ENCODE data around the gene ABI3BP. TPM values are rescaled to one million over a fixed set of nuclear protein-coding genes. Genes with fewer than 3 reads are reported as not detected.

ABI3BP gene
- total RNA-seq, 1 experiment from 2014 or later: 0.28 TPM

DNA sequence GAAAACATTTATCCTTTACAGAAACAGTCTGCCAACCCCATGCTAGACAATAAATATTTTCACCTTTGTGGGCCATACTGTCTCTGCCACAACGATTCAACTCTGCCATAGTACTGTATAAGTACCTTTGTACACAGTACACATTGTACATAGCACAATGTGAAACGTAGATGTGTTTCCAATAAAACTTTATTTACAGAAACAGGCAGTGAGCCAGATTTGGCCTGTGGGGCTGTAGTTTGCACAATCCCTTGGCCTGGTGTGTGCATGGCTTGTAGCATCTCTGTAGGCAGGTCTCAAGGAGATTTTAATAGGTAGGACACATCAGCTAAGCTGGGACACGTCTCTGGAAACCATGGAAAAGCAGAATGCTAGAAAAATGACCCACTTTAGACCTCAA lies 209.6 kb downstream of the ABI3BP start:
- Histone ChIP-seq H4K20me1 (ENCODE audit: control insufficient read depth, insufficient read depth, insufficient read length) (no peaks in the 10 kb centered on the region), H3T11ph (ENCODE audit: low read length) (no peak overlapping the region), H3K14ac (ENCODE audit: insufficient read depth, low read length) (no peak overlapping the region), H3K79me2 (ENCODE audit: insufficient read depth, low read length) (no peaks in the 10 kb centered on the region), H2BK12ac (ENCODE audit: insufficient read length, low read depth, low read length) (no peak overlapping the region), H3K9me3 (ENCODE audit: control insufficient read depth, low read depth, low read length) (no peaks in the 10 kb centered on the region), H3K18ac (ENCODE audit: insufficient read length, low read depth, low read length) (no peak overlapping the region), H2BK5ac (ENCODE audit: insufficient read length, low read length) (no peak overlapping the region), H3K23ac (ENCODE audit: insufficient read length, low read depth, low read length) (no peak overlapping the region), H3K9ac (ENCODE audit: extremely low read depth, insufficient read length, low read length) (no peak overlapping the region), H4K91ac (ENCODE audit: insufficient read length, low read depth, low read length) (no peak overlapping the region), H3K4me2 (ENCODE audit: insufficient read depth, insufficient read length, low read length) (no peak overlapping the region), H2BK15ac (ENCODE audit: low read depth, low read length) (no peak overlapping the region), H4K5ac (ENCODE audit: insufficient read length, low read depth, low read length) (no peak overlapping the region), H2BK120ac (ENCODE audit: low read depth, low read length, poor library complexity, severe bottlenecking) (no peak overlapping the region), H3K79me1 (ENCODE audit: insufficient read depth, low read depth, low read length, poor library complexity, severe bottlenecking) (no peaks in the 10 kb centered on the region), H2AFZ (ENCODE audit: low read length) (no peak overlapping the region), H3K27me3 (ENCODE audit: insufficient read depth, low read length) (no peaks in the 10 kb centered on the region), H3K4me1 (ENCODE audit: insufficient read depth, low read length) (no peaks in the 10 kb centered on the region), H3K23me2 (ENCODE audit: insufficient read length, low read depth, low read length, poor library complexity, severe bottlenecking) (no peaks in the 10 kb centered on the region), H4K8ac (replicated peaks; ENCODE audit: insufficient read length, low read depth, low read length) (no peak overlapping the region), H2AK5ac (ENCODE audit: insufficient read length, low read length) (no peak overlapping the region), H2BK20ac (ENCODE audit: low read depth, low read length, poor library complexity, severe bottlenecking) (no peak overlapping the region), H3K56ac (ENCODE audit: insufficient read length, low read depth, low read length) (no peak overlapping the region), H3K27ac (ENCODE audit: insufficient read length, low read depth, low read length) (no peak overlapping the region), H3K4ac (ENCODE audit: low read depth, low read length) (no peak overlapping the region)
- Mint-ChIP-seq H3K36me3 (ENCODE audit: insufficient read depth in 1 of 3, low read depth in 3 of 3) (no peaks in the 10 kb centered on the region; a peak in 1 of 7 replicates), H3K4me1 (0 out of 4 replicates have a peak, but pooled peaks cover 0 to 2% of the 10 kb centered on the region in 2 experiments), H3K9me3 (peaks cover 6 to 10% of the 10 kb centered on the region in 2 experiments; a peak in 4 of 5 replicates), H3K27me3 (ENCODE audit: low read depth) (no peaks in the 10 kb centered on the region), H3K4me3 (no peak overlapping the region), H3K27ac (no peak overlapping the region)
- WGBS (ENCODE audit: extremely low coverage, insufficient read length, low lambda C conversion rate): no CpG with 5 or more reads among the region's 3 CpGs
- DNase-seq: no peak
- TF ChIP-seq, protein P1, sequence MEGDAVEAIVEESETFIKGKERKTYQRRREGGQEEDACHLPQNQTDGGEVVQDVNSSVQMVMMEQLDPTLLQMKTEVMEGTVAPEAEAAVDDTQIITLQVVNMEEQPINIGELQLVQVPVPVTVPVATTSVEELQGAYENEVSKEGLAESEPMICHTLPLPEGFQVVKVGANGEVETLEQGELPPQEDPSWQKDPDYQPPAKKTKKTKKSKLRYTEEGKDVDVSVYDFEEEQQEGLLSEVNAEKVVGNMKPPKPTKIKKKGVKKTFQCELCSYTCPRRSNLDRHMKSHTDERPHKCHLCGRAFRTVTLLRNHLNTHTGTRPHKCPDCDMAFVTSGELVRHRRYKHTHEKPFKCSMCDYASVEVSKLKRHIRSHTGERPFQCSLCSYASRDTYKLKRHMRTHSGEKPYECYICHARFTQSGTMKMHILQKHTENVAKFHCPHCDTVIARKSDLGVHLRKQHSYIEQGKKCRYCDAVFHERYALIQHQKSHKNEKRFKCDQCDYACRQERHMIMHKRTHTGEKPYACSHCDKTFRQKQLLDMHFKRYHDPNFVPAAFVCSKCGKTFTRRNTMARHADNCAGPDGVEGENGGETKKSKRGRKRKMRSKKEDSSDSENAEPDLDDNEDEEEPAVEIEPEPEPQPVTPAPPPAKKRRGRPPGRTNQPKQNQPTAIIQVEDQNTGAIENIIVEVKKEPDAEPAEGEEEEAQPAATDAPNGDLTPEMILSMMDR (conservative IDR thresholded peaks at IDR 0.05): no peak

All from H9 (cell line).